Sigmoid colon (tissue), 4 donors: ENCODE measurements around the gene GNLY.
"Not testable (repeated sequence)": the region's sequence is repeated elsewhere in the genome, so short reads cannot be mapped to it uniquely, and the experiment has no call there.

Source experiments
- CTCF ChIP-seq, 4 experiments: fragments of 450-650 bp in 3 of 4; fragments of 200-600 bp in 1 of 4; IDR thresholded peaks; one replicate each; pipeline ENCODE4 v1.5.1; 2016 to 2019; ENCODE audit warnings: antibody characterized with exemption in 4 of 4, mild to moderate bottlenecking in 3 of 4, moderate library complexity in 2 of 4
- EP300 ChIP-seq, 4 donors: sonication (generic); formaldehyde crosslinking; IDR thresholded peaks; one replicate each; pipeline ENCODE4 v1.6.1; 2017; ENCODE audit warnings: antibody characterized with exemption in 4 of 4

DNA sequence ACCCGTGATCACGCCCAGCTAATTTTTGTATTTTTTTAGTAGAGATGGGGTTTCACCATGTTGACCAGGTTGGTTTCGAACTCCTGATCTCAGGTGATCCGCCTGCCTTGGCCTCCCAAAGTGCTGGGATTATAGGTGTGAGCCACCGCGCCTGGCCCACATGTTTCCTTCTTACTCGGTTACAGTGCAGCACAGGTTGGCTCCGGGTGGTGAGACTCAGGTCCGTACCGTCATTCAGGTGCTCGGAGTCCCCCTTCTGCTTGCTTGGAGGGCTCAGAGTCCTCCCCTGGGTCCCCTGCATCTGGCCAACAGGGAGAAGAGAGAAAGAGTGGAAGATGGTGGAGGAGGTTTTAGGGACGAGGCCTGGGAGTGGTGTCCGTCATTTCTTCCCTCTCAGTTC is 23.7 kb upstream of the GNLY start:
- not testable (repeated sequence) for TF ChIP-seq CTCF, EP300 (IDR thresholded peaks at IDR 0.05)
